Prostate gland (tissue), 2 donors: ENCODE data around the gene ADAMTSL3. TPM values are rescaled to one million over a fixed set of nuclear protein-coding genes. Genes with fewer than 3 reads are reported as not detected.
A peak's percentile ranks its signal among the peaks of the same experiment; 100 is the strongest.

Experiments
- DNase-seq: peaks from one replicate; pipeline ENCODE4 v3.0.0-alpha.2; 2019; ENCODE audit warnings: low spot score
- H3K27ac ChIP-seq, 2 donors: fragments of 200-600 bp; sonication (generic); 2 replicates each; pipeline ENCODE4 v1.5.1; 2017 to 2019
- H3K27me3 ChIP-seq: fragments of 200-600 bp; sonication (generic); replicated peaks from 2 replicates; pipeline ENCODE4 v1.5.1; 2019; ENCODE audit not compliant: insufficient read depth
- H3K36me3 ChIP-seq, 2 donors: fragments of 200-600 bp; sonication (generic); 1 replicate in 1 of 2; 2 replicates in 1 of 2; pipeline versions ENCODE4 v1.5.1 to v1.8.1; 2017 to 2019
- H3K4me1 ChIP-seq: fragments of 200-600 bp; sonication (generic); replicated peaks from 2 replicates; pipeline ENCODE4 v1.5.1; 2019
- H3K4me3 ChIP-seq, 2 donors: fragments of 200-600 bp; sonication (generic); 2 replicates each; pipeline ENCODE4 v1.5.1; 2017 to 2019
- H3K9me3 ChIP-seq: fragments of 200-600 bp; sonication (generic); 2 replicates; pipeline ENCODE4 v1.5.1; 2017
- CTCF ChIP-seq, 4 experiments: fragments of 200-600 bp in 2 of 4; fragments of 450-650 bp in 2 of 4; sonication (generic) in 2 of 4; IDR thresholded peaks; 1 replicate in 3 of 4; 2 replicates in 1 of 4; pipeline ENCODE4 v1.5.1; 2016 to 2019; ENCODE audit warnings: antibody characterized with exemption in 4 of 4, mild to moderate bottlenecking in 2 of 4, moderate library complexity in 2 of 4
- POLR2A ChIP-seq: fragments of 450-650 bp; IDR thresholded peaks from one replicate; pipeline ENCODE4 v1.6.1; 2016; ENCODE audit warnings: antibody characterized with exemption, mild to moderate bottlenecking
- POLR2AphosphoS5 ChIP-seq: sonication (generic); formaldehyde crosslinking; IDR thresholded peaks from one replicate; pipeline ENCODE4 v1.6.1; 2017; ENCODE audit warnings: antibody characterized with exemption
- whole genome bisulfite sequencing: methylation state at CpG from one replicate; pipeline ENCODE4 v1.1.5; 2018; 5-methylcytosine and 5-hydroxymethylcytosine counted together
- intact Hi-C: fragments of 100-400 bp; cut with DNase I; formaldehyde crosslinking; loops from one replicate; pipeline ENCODE4 v1.14.2; 2022
- total RNA-seq, 2 donors: library from RNA; depleted of rRNA; stranded (reverse); fragments of >200 nt; gene quantifications; one replicate each; pipeline ENCODE4 v1.1.0, GENCODE V29; 2016

Gene ADAMTSL3
- total RNA-seq, 2 donors from 2014 or later = 4.5 to 25.2 TPM

GRCh38 chr15:83610901-83611685, 42.8 kb upstream of the ADAMTSL3 start:
- WGBS = 40% methylated on average over 9 of the region's 9 CpGs
- H3K36me3 ChIP-seq = no peaks in the 10 kb centered on the region
- peak; percentile 10 for DNase-seq
- TF ChIP-seq POLR2AphosphoS5 (no peak), CTCF (IDR thresholded peaks at IDR 0.05) (no peak), POLR2A (no peak)
- intact Hi-C loops = no loop called here
- H3K4me1 ChIP-seq = no peaks in the 10 kb centered on the region
- no peaks in the 10 kb centered on the region for H3K9me3 ChIP-seq
- H3K27ac ChIP-seq = no peak overlapping the region
- H3K27me3 ChIP-seq = no peaks in the 10 kb centered on the region
- H3K4me3 ChIP-seq = no peak overlapping the region

GRCh38 chr15:83612226-83612625, 41.7 kb upstream of the ADAMTSL3 start:
- intact Hi-C loops = no loop called here
- Histone ChIP-seq H3K27ac (no peak overlapping the region), H3K4me1 (no peaks in the 10 kb centered on the region), H3K27me3 (no peaks in the 10 kb centered on the region), H3K36me3 (no peaks in the 10 kb centered on the region), H3K9me3 (no peaks in the 10 kb centered on the region), H3K4me3 (no peak overlapping the region)
- TF ChIP-seq CTCF (IDR thresholded peaks at IDR 0.05) (no peak), POLR2AphosphoS5 (no peak), POLR2A (no peak)
- DNase-seq = no peak
- 89% methylated on average over 5 of the region's 5 CpGs for WGBS

- Histone ChIP-seq H3K4me3 (no peak overlapping the region), H3K36me3 (no peaks in the 10 kb centered on the region), H3K27ac (no peak overlapping the region), H3K9me3 (no peaks in the 10 kb centered on the region), H3K27me3 (no peaks in the 10 kb centered on the region), H3K4me1 (no peaks in the 10 kb centered on the region)
- no peak for DNase-seq
- 76% methylated on average over 2 of the region's 2 CpGs for WGBS
- no peak for TF ChIP-seq CTCF (IDR thresholded peaks at IDR 0.05)
- TF ChIP-seq POLR2AphosphoS5 = no peak
- no peak for TF ChIP-seq POLR2A
- intact Hi-C loops = no loop called here
These were observed 40.9 kb upstream of the ADAMTSL3 start for GRCh38 chr15:83612898-83613635.

- no peak for DNase-seq
- H3K27me3 ChIP-seq = no peaks in the 10 kb centered on the region
- H3K27ac ChIP-seq = no peak overlapping the region
- H3K4me3 ChIP-seq = no peak overlapping the region
- 70% methylated on average over 2 of the region's 2 CpGs for WGBS
- TF ChIP-seq POLR2A (no peak), CTCF (IDR thresholded peaks at IDR 0.05) (no peak), POLR2AphosphoS5 (no peak)
- intact Hi-C loops = no loop called here
- no peaks in the 10 kb centered on the region for H3K4me1 ChIP-seq
- no peaks in the 10 kb centered on the region for H3K9me3 ChIP-seq
- no peaks in the 10 kb centered on the region for H3K36me3 ChIP-seq
These were observed 40.2 kb upstream of the ADAMTSL3 start for GRCh38 chr15:83613714-83614113.
